H1 (cell line): ENCODE data around the gene ACSM3. TPM values are rescaled to one million over a fixed set of nuclear protein-coding genes. Genes with fewer than 3 reads are reported as not detected.

Source experiments
- CTCF ChIA-PET: fragments of 300-600 bp; sonication (Branson Sonifier 250); formaldehyde crosslinking; loops from one replicate; lab custom pipeline; 2021; ENCODE audit not compliant: partially characterized antibody; lab: Charles Lee
- POLR2A ChIA-PET: fragments of 300-600 bp; sonication (Branson Sonifier 250); formaldehyde crosslinking; loops from one replicate; lab custom pipeline; 2021; ENCODE audit warnings: inconsistent platforms; ENCODE audit not compliant: partially characterized antibody; lab: Charles Lee
- DNase-seq, 2 experiments: peaks; one replicate each; pipeline versions ENCODE4 v3.0.0 to v3.0.0-alpha.2; 2010 to 2022; ENCODE audit warnings: low spot score in 2 of 2, low read depth in 1 of 2, mixed read lengths in 1 of 2
- FAIRE-seq: peaks from 2 replicates; lab custom pipeline; 2011; peaks lifted over from hg19 to GRCh38; lab: Jason Lieb, UNC
- H2AFZ ChIP-seq: 2 replicates; pipeline ENCODE4 v1.8.1; 2012; ENCODE audit warnings: low read length, inconsistent platforms
- H2AK5ac ChIP-seq: 2 replicates; pipeline ENCODE4 v1.6.1; 2013; ENCODE audit warnings: low read depth, low read length
- H2BK120ac ChIP-seq: replicated peaks from 2 replicates; pipeline ENCODE3; 2013; ENCODE audit warnings: low read depth, low read length, inconsistent platforms
- H2BK12ac ChIP-seq: 2 replicates; pipeline ENCODE4 v1.6.1; 2013; ENCODE audit warnings: low read depth, low read length
- H2BK15ac ChIP-seq: 2 replicates; pipeline ENCODE4 v1.6.1; 2013; ENCODE audit warnings: low read length
- H2BK20ac ChIP-seq: 2 replicates; pipeline ENCODE4 v1.6.1; 2013; ENCODE audit warnings: low read length
- H2BK5ac ChIP-seq: 2 replicates; pipeline ENCODE4 v1.6.1; 2013; ENCODE audit warnings: low read depth, low read length
- H3K14ac ChIP-seq: 2 replicates; pipeline ENCODE4 v1.6.1; 2013; ENCODE audit warnings: inconsistent platforms; ENCODE audit not compliant: insufficient read length
- H3K18ac ChIP-seq: 2 replicates; pipeline ENCODE4 v1.6.1; 2013; ENCODE audit warnings: low read length; ENCODE audit errors: extremely low read depth
- H3K23ac ChIP-seq: 2 replicates; pipeline ENCODE4 v1.6.1; 2013; ENCODE audit warnings: inconsistent platforms; ENCODE audit not compliant: insufficient read length
- H3K23me2 ChIP-seq: 2 replicates; pipeline ENCODE4 v1.6.1; 2013; ENCODE audit warnings: low read depth, low read length
- H3K27ac ChIP-seq: 2 replicates; pipeline ENCODE4 v1.6.1; 2011; ENCODE audit warnings: low read depth, low read length, inconsistent platforms
- H3K27me3 ChIP-seq, 4 experiments: replicated peaks in 1 of 4; 1 replicate in 1 of 4; 2 replicates in 3 of 4; pipeline versions ENCODE4 v1.6.1 to v1.8.1; 2011 to 2013; ENCODE audit warnings: low read length in 3 of 4, mild to moderate bottlenecking in 3 of 4, inconsistent platforms in 2 of 4, mixed read lengths in 2 of 4, moderate library complexity in 1 of 4; ENCODE audit not compliant: control insufficient read depth in 3 of 4, insufficient read depth in 3 of 4; ENCODE audit errors: extremely low read depth in 1 of 4
- H3K36me3 ChIP-seq, 4 experiments: 2 replicates each; pipeline versions ENCODE4 v1.6.1 to v1.8.1; 2011 to 2013; ENCODE audit warnings: mild to moderate bottlenecking in 4 of 4, low read length in 3 of 4, moderate library complexity in 2 of 4, control low read depth in 1 of 4, inconsistent platforms in 1 of 4; ENCODE audit not compliant: insufficient read depth in 4 of 4, control insufficient read depth in 2 of 4
- H3K4ac ChIP-seq: replicated peaks from 2 replicates; pipeline ENCODE3; 2013; ENCODE audit warnings: low read length, low read depth, mixed read lengths, inconsistent platforms; ENCODE audit not compliant: insufficient read length
- H3K4me1 ChIP-seq, 4 experiments: replicated peaks in 1 of 4; 1 replicate in 1 of 4; 2 replicates in 3 of 4; pipeline versions ENCODE4 v1.6.1 to v1.8.1; 2011 to 2013; ENCODE audit warnings: low read length in 3 of 4, inconsistent platforms in 2 of 4, mixed read lengths in 1 of 4; ENCODE audit not compliant: insufficient read depth in 4 of 4, control insufficient read depth in 3 of 4
- H3K4me2 ChIP-seq, 2 experiments: 2 replicates each; pipeline versions ENCODE4 v1.6.1 to v1.8.1; 2011 to 2013; ENCODE audit warnings: low read depth in 2 of 2, low read length in 2 of 2, control low read depth in 1 of 2, inconsistent platforms in 1 of 2, mild to moderate bottlenecking in 1 of 2; ENCODE audit not compliant: insufficient read depth in 1 of 2
- H3K4me3 ChIP-seq, 4 experiments: fragments of 200-600, 300-600 bp in 1 of 4; sonication (generic), shearing (Covaris generic), sonication (Bioruptor Twin) in 1 of 4; 2 replicates each; pipeline versions ENCODE4 v1.5.1 to v1.8.1; 2011 to 2016; ENCODE audit warnings: low read length in 4 of 4, low read depth in 3 of 4, control low read depth in 2 of 4, inconsistent platforms in 2 of 4, mild to moderate bottlenecking in 2 of 4, mixed read lengths in 1 of 4, moderate library complexity in 1 of 4; ENCODE audit not compliant: insufficient read depth in 2 of 4; ENCODE audit errors: extremely low read depth in 1 of 4
- H3K56ac ChIP-seq: replicated peaks from 2 replicates; pipeline ENCODE3; 2013; ENCODE audit warnings: low read depth, mild to moderate bottlenecking, mixed read lengths, low read length, inconsistent platforms; ENCODE audit not compliant: insufficient read length
- H3K79me1 ChIP-seq: 2 replicates; pipeline ENCODE4 v1.6.1; 2013; ENCODE audit warnings: low read depth, low read length, control low read depth
- H3K79me2 ChIP-seq, 2 experiments: 2 replicates each; pipeline versions ENCODE4 v1.6.1 to v1.8.1; 2012 to 2013; ENCODE audit warnings: low read length in 2 of 2, mild to moderate bottlenecking in 2 of 2, inconsistent platforms in 1 of 2; ENCODE audit not compliant: insufficient read depth in 2 of 2, control insufficient read depth in 1 of 2
- H3K9ac ChIP-seq, 4 experiments: replicated peaks in 1 of 4; 1 replicate in 1 of 4; 2 replicates in 3 of 4; pipeline versions ENCODE4 v1.6.1 to v1.8.1; 2011 to 2013; ENCODE audit warnings: low read depth in 3 of 4, low read length in 3 of 4, control low read depth in 2 of 4, mild to moderate bottlenecking in 2 of 4, moderate library complexity in 2 of 4, inconsistent platforms in 1 of 4; ENCODE audit errors: extremely low read depth in 1 of 4
- H3K9me3 ChIP-seq, 2 experiments: 2 replicates each; pipeline versions ENCODE4 v1.6.1 to v1.8.1; 2012 to 2013; ENCODE audit warnings: mild to moderate bottlenecking in 2 of 2, moderate library complexity in 2 of 2, control low read depth in 1 of 2, inconsistent platforms in 1 of 2, low read depth in 1 of 2, low read length in 1 of 2, mixed read lengths in 1 of 2; ENCODE audit not compliant: insufficient read depth in 2 of 2
- H4K20me1 ChIP-seq, 2 experiments: replicated peaks in 1 of 2; 2 replicates each; pipeline versions ENCODE3 to v1.8.1; 2011 to 2013; ENCODE audit warnings: inconsistent platforms in 2 of 2, low read length in 2 of 2, mild to moderate bottlenecking in 1 of 2; ENCODE audit not compliant: insufficient read depth in 2 of 2, control insufficient read depth in 1 of 2
- H4K5ac ChIP-seq: 2 replicates; pipeline ENCODE4 v1.6.1; 2013; ENCODE audit warnings: low read length, low read depth, mixed read lengths, inconsistent platforms; ENCODE audit not compliant: insufficient read length
- H4K8ac ChIP-seq: 2 replicates; pipeline ENCODE4 v1.8.0; 2013; ENCODE audit warnings: mild to moderate bottlenecking, moderate library complexity, low read length, inconsistent platforms; ENCODE audit not compliant: insufficient read depth; ENCODE audit errors: extremely low read depth
- H4K91ac ChIP-seq: replicated peaks from 2 replicates; pipeline ENCODE3; 2013; ENCODE audit warnings: low read length, mixed read lengths, inconsistent platforms; ENCODE audit not compliant: insufficient read length
- ASH2L ChIP-seq: fragments of 200-600, 300-600 bp; sonication (generic); IDR thresholded peaks from one replicate; pipeline ENCODE4 v1.7.1; 2017; ENCODE audit warnings: low read length
- CBX8 ChIP-seq: fragments of 300-800, 300-1000 bp; sonication (generic); IDR thresholded peaks from 2 replicates; pipeline ENCODE4 v1.7.1; 2016; ENCODE audit warnings: low read depth, low read length, borderline replicate concordance
- CEBPB ChIP-seq: IDR thresholded peaks from 2 replicates; pipeline ENCODE4 v1.6.1; 2012; ENCODE audit warnings: low read depth, low read length
- HDAC6 ChIP-seq: IDR thresholded peaks from one replicate; pipeline ENCODE4 v1.7.1; 2012; ENCODE audit warnings: low read depth, mild to moderate bottlenecking, inconsistent platforms, low read length, moderate library complexity
- MAFK ChIP-seq: IDR thresholded peaks from 2 replicates; pipeline ENCODE4 v1.6.1; 2012; ENCODE audit warnings: low read depth, mild to moderate bottlenecking, improper control_type of control experiment, low read length
- POU5F1 ChIP-seq: IDR thresholded peaks from 2 replicates; pipeline ENCODE4 v1.6.1; 2011; ENCODE audit warnings: low read depth, mild to moderate bottlenecking, low read length, moderate library complexity
- SIRT6 ChIP-seq: IDR thresholded peaks from one replicate; pipeline ENCODE4 v1.7.1; 2012; ENCODE audit warnings: low read length, inconsistent platforms
- SP2 ChIP-seq: IDR thresholded peaks from 2 replicates; pipeline ENCODE4 v1.6.1; 2012; ENCODE audit warnings: mild to moderate bottlenecking, low read length, inconsistent platforms
- TAF1 ChIP-seq: IDR thresholded peaks from 2 replicates; pipeline ENCODE4 v1.6.1; 2011; ENCODE audit warnings: mild to moderate bottlenecking, low read depth, low read length
- USF2 ChIP-seq: IDR thresholded peaks from 2 replicates; pipeline ENCODE4 v1.6.1; 2011; ENCODE audit warnings: low read length, improper control_type of control experiment
- ZNF274 ChIP-seq: IDR thresholded peaks from 2 replicates; pipeline ENCODE4 v1.7.0; 2012; ENCODE audit warnings: low read length, borderline replicate concordance; ENCODE audit errors: extremely low read depth
- WGBS, 2 experiments: shearing (Covaris generic) in 1 of 2; methylation state at CpG; one replicate each; pipeline versions ENCODE4 v1.1.6 to v1.1.7; 2013 to 2015; ENCODE audit warnings: low lambda C conversion rate in 2 of 2, mixed read lengths in 2 of 2, inconsistent platforms in 1 of 2, low coverage in 1 of 2, missing lambda C conversion rate in 1 of 2; ENCODE audit not compliant: insufficient replicate concordance in 2 of 2, insufficient coverage in 1 of 2, insufficient read length in 1 of 2; ENCODE audit errors: extremely low coverage in 1 of 2, missing lambda C conversion rate in 1 of 2; 5-methylcytosine and 5-hydroxymethylcytosine counted together
- polyA plus RNA-seq, 7 experiments: library from polyadenylated mRNA; depleted of rRNA in 3 of 7; stranded (reverse) in 5 of 7; unstranded in 2 of 7; fragments of >200 nt in 5 of 7; fragments of 200-250 nt in 2 of 7; gene quantifications; 1 replicate in 5 of 7; 2 replicates in 1 of 7; 4 replicates in 1 of 7; pipeline versions ENCODE4 v1.2.1 to v1.2.3, GENCODE V29; 2011 to 2013; ENCODE audit warnings: missing spikeins in 2 of 7, mixed read lengths in 2 of 7
- total RNA-seq: library from RNA; stranded (reverse); fragmentation: NEBNext Ultra II Directional; extraction: Animal tissue kit (Norgen Biotek cat#: 25700); gene quantifications from 2 replicates; pipeline ENCODE4 v1.2.1, GENCODE V29; 2021

The ACSM3 gene
- total and polyA plus RNA-seq, 2 of the 8 experiments (the other 6 are each of a cell fraction or from before 2014, with no cell fraction given), result 5.7 to 6.2 TPM

GRCh38 chr16:20729141-20729540 lies 34.7 kb upstream of the ACSM3 start:
- Histone ChIP-seq H4K5ac (no peak overlapping the region), H2BK120ac (no peak overlapping the region), H3K14ac (no peak overlapping the region), H2BK5ac (no peak overlapping the region), H4K91ac (no peak overlapping the region), H2BK20ac (no peak overlapping the region), H3K27me3 (no peaks in the 10 kb centered on the region; a peak in 1 of 7 replicates), H3K4me1 (no peaks in the 10 kb centered on the region), H3K79me2 (no peaks in the 10 kb centered on the region), H3K4me3 (no peak overlapping the region), H3K23ac (no peak overlapping the region), H3K9ac (no peak overlapping the region), H4K20me1 (no peaks in the 10 kb centered on the region), H3K23me2 (no peaks in the 10 kb centered on the region), H3K9me3 (no peaks in the 10 kb centered on the region), H4K8ac (no peak overlapping the region), H2BK12ac (no peak overlapping the region), H3K79me1 (no peaks in the 10 kb centered on the region), H2AFZ (no peak overlapping the region), H3K4me2 (no peak overlapping the region), H3K18ac (no peak overlapping the region), H3K36me3 (no peaks in the 10 kb centered on the region), H2AK5ac (no peak overlapping the region), H2BK15ac (no peak overlapping the region), H3K4ac (no peak overlapping the region), H3K56ac (no peak overlapping the region), H3K27ac (no peak overlapping the region)
- POLR2A ChIA-PET, result interaction anchor here (3.3 kb wide), 1 partner anchor 12 kb away, joined by 17 read pairs; the partner anchor contains the start of gene THUMPD1
- TF ChIP-seq ASH2L, result no peak
- no peak for TF ChIP-seq ZNF274
- no peak for TF ChIP-seq TAF1
- TF ChIP-seq USF2, result no peak
- no peak for TF ChIP-seq SIRT6
- TF ChIP-seq CEBPB, result no peak
- TF ChIP-seq HDAC6, result no peak
- TF ChIP-seq MAFK, result no peak
- no peak for TF ChIP-seq POU5F1
- TF ChIP-seq CBX8, result no peak
- TF ChIP-seq SP2, result no peak
- CTCF ChIA-PET, result interaction anchor here (1.2 kb wide), 1 partner anchor 12 kb away, joined by 3 read pairs; no protein-coding TSS in a partner anchor
- WGBS, 2 experiments, result 90% methylated on average over 3 of the region's 3 CpGs; no CpG with 5 or more reads in 1 of the 2 experiments
- DNase-seq (no peak), FAIRE-seq (no peak)
